ENCODE results near the gene PNMT. TPM values are rescaled to one million over a fixed set of nuclear protein-coding genes. Genes with fewer than 3 reads are reported as not detected.

PNMT gene
- polyA plus RNA-seq, 4 donors: 1.4 to 7.8 (median 4.9) TPM

DNA sequence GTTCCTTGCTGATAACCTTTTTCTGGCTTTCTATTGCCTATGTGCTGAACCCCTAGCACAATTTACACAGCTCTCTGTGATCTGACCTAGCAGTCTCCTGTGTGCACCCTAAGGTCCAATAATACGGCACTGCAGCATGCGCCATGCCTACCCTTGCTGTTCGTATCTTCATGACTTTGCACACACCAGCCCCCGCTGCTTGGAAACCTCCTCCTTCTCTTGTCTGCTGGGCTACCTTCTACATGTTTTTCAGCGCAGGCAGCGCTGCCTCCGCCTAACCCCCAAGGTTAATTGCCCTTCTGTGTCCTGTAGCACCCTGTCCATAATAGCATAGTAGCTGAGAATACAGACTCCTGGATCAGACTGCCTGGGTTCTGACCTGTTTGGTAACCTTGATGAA, 29.9 kb upstream of the PNMT start:
- peak overlapping the region in 1 of 3 donors; percentile 81 for H3K4me3 ChIP-seq (ENCODE audit: low read depth in 1 of 3, low read length in 3 of 3)
- H3K27me3 ChIP-seq (ENCODE audit: control insufficient read depth in 3 of 3, insufficient read depth in 3 of 3, low read length in 3 of 3): no peaks in the 10 kb centered on the region
- no peak for DNase-seq
- 87 to 91% (median 90%) methylated on average over 7 of the region's 7 CpGs for WGBS, 3 donors
- peaks cover 7 to 61% (median 14%) of the 10 kb centered on the region in 3 donors for H3K4me1 ChIP-seq (ENCODE audit: control insufficient read depth in 3 of 3, insufficient read depth in 2 of 3, low read depth in 1 of 3, low read length in 2 of 3)
- no peak for FAIRE-seq
- no peaks in the 10 kb centered on the region for H3K9me3 ChIP-seq (ENCODE audit: control insufficient read depth in 2 of 2, insufficient read depth in 1 of 2, low read depth in 1 of 2, low read length in 1 of 2)
- no peak overlapping the region for H3K27ac ChIP-seq (ENCODE audit: low read depth in 1 of 3, low read length in 2 of 3)
- peaks cover 0 to 56% (median 0%) of the 10 kb centered on the region in 3 donors for H3K36me3 ChIP-seq (ENCODE audit: control insufficient read depth in 3 of 3, insufficient read depth in 2 of 3, low read depth in 1 of 3, low read length in 3 of 3)

DNA sequence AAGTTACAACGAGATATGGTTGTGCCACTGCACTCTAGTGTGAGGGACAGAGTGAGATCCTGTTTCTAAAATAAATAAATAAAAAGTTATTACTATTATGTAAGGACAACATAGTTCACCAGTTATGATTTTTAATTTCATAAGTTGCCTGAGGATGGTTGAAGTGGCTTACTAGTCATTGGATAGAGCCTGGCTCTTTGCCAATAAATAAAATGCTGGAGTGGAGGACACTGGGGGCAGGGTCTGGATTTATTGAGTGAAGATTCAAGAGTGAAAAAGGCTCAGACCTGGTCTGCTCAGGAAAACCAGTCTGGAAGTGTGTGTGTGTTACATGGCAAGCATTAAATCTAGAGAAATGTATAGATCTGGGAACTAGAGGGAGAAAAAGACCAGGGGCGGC, 29.2 kb upstream of the PNMT start:
- Histone ChIP-seq H3K4me1 (ENCODE audit: control insufficient read depth in 3 of 3, insufficient read depth in 2 of 3, low read depth in 1 of 3, low read length in 2 of 3) (peaks cover 7 to 54% (median 14%) of the 10 kb centered on the region in 3 donors), H3K27me3 (ENCODE audit: control insufficient read depth in 3 of 3, insufficient read depth in 3 of 3, low read length in 3 of 3) (no peaks in the 10 kb centered on the region), H3K36me3 (ENCODE audit: control insufficient read depth in 3 of 3, insufficient read depth in 2 of 3, low read depth in 1 of 3, low read length in 3 of 3) (peaks cover 0 to 58% (median 0%) of the 10 kb centered on the region in 3 donors), H3K9me3 (ENCODE audit: control insufficient read depth in 2 of 2, insufficient read depth in 1 of 2, low read depth in 1 of 2, low read length in 1 of 2) (no peaks in the 10 kb centered on the region), H3K27ac (ENCODE audit: low read depth in 1 of 3, low read length in 2 of 3) (no peak overlapping the region), H3K4me3 (ENCODE audit: low read depth in 1 of 3, low read length in 3 of 3) (no peak overlapping the region)
- DNase-seq (no peak), FAIRE-seq (no peak)
- 73 to 78% (median 75%) methylated on average over 2 of the region's 2 CpGs for WGBS, 3 donors

GRCh38 chr17:39639566-39640458, 28.4 kb upstream of the PNMT start:
- H3K27ac ChIP-seq (ENCODE audit: low read depth in 1 of 3, low read length in 2 of 3): no peak overlapping the region
- FAIRE-seq (no peak), DNase-seq (no peak)
- no peaks in the 10 kb centered on the region for H3K27me3 ChIP-seq (ENCODE audit: control insufficient read depth in 3 of 3, insufficient read depth in 3 of 3, low read length in 3 of 3)
- no peaks in the 10 kb centered on the region for H3K9me3 ChIP-seq (ENCODE audit: control insufficient read depth in 2 of 2, insufficient read depth in 1 of 2, low read depth in 1 of 2, low read length in 1 of 2)
- H3K36me3 ChIP-seq (ENCODE audit: control insufficient read depth in 3 of 3, insufficient read depth in 2 of 3, low read depth in 1 of 3, low read length in 3 of 3): peaks cover 0 to 58% (median 0%) of the 10 kb centered on the region in 3 donors
- H3K4me3 ChIP-seq (ENCODE audit: low read depth in 1 of 3, low read length in 3 of 3): no peak overlapping the region
- peaks cover 7 to 50% (median 14%) of the 10 kb centered on the region in 3 donors for H3K4me1 ChIP-seq (ENCODE audit: control insufficient read depth in 3 of 3, insufficient read depth in 2 of 3, low read depth in 1 of 3, low read length in 2 of 3)
- WGBS, 3 donors: 87 to 91% (median 90%) methylated on average over 11 of the region's 11 CpGs

DNA sequence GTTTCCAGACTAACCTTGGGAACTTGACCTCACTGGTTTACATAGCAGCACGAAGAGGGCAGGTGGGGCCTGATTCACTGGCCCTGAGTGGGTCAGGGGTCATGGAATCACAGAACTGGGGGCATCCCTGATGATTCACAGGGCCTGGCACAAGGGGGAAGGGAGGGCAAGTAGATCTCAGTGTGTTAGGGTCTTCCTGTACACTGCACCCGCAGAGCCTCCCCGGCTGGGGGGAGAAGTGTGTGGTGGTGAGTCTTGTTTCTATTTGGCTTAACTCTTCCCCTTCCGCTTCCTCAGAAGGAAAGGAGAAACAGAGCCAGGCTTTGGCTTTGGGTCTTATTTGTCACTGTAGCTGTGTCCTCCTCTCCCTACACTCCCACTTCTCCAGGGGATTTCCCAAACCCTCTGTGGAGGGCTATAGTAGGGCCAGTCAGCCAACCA, 27.6 kb upstream of the PNMT start:
- Histone ChIP-seq H3K27ac (ENCODE audit: low read depth in 1 of 3, low read length in 2 of 3) (no peak overlapping the region), H3K27me3 (ENCODE audit: control insufficient read depth in 3 of 3, insufficient read depth in 3 of 3, low read length in 3 of 3) (no peaks in the 10 kb centered on the region), H3K4me3 (ENCODE audit: low read depth in 1 of 3, low read length in 3 of 3) (no peak overlapping the region), H3K9me3 (ENCODE audit: control insufficient read depth in 2 of 2, insufficient read depth in 1 of 2, low read depth in 1 of 2, low read length in 1 of 2) (no peaks in the 10 kb centered on the region), H3K4me1 (ENCODE audit: control insufficient read depth in 3 of 3, insufficient read depth in 2 of 3, low read depth in 1 of 3, low read length in 2 of 3) (peaks cover 7 to 51% (median 14%) of the 10 kb centered on the region in 3 donors), H3K36me3 (ENCODE audit: control insufficient read depth in 3 of 3, insufficient read depth in 2 of 3, low read depth in 1 of 3, low read length in 3 of 3) (peaks cover 0 to 60% (median 0%) of the 10 kb centered on the region in 3 donors)
- 40 to 76% (median 54%) methylated on average over 4 of the region's 4 CpGs for WGBS, 3 donors
- FAIRE-seq: no peak
- no peak for DNase-seq

DNA sequence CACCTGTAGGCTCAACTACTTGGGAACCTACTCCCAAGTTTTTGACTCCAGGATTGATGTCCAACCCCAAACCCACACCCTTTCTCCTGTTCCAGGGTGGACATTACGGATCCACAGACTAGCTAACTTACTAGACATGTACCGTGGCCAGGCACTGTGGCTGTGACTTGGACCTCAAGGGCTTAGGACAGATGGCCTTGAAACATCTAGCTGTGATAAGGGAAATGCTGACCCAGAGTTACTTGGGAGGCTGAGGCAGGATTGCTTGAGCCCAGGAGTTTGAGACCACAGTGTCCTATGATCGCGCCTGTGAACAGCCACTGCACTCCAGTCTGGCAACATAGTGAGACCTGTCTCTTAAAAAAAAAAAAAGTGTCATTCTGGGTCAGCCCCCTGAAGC, 27.2 kb upstream of the PNMT start:
- Histone ChIP-seq H3K4me3 (ENCODE audit: low read depth in 1 of 3, low read length in 3 of 3) (no peak overlapping the region), H3K36me3 (ENCODE audit: control insufficient read depth in 3 of 3, insufficient read depth in 2 of 3, low read depth in 1 of 3, low read length in 3 of 3) (peaks cover 0 to 58% (median 0%) of the 10 kb centered on the region in 3 donors), H3K27ac (ENCODE audit: low read depth in 1 of 3, low read length in 2 of 3) (no peak overlapping the region), H3K4me1 (ENCODE audit: control insufficient read depth in 3 of 3, insufficient read depth in 2 of 3, low read depth in 1 of 3, low read length in 2 of 3) (peaks cover 7 to 50% (median 14%) of the 10 kb centered on the region in 3 donors), H3K27me3 (ENCODE audit: control insufficient read depth in 3 of 3, insufficient read depth in 3 of 3, low read length in 3 of 3) (no peaks in the 10 kb centered on the region), H3K9me3 (ENCODE audit: control insufficient read depth in 2 of 2, insufficient read depth in 1 of 2, low read depth in 1 of 2, low read length in 1 of 2) (no peaks in the 10 kb centered on the region)
- DNase-seq (no peak), FAIRE-seq (no peak)
- 89 to 96% (median 93%) methylated on average over 4 of the region's 4 CpGs for WGBS, 3 donors

DNA sequence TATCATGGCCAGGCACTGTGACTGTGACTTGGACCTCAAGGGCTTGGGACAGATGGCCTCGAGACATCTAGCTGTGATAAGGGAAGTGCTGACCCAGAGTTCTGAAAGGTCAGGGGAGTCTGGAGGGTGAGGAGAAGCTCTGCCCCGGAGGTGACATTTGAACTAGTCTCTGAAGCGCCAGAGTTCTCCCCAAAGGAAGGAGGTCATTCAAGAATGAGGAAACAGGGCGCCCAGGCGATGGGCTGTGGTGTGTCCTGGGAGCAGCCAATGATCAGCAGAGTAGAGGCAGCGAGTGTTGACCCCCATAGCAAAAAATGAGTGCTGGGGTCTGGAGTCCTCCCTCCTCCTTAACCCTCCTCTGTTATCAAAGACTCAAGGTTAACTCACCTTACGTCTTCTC, 26.4 kb upstream of the PNMT start:
- Histone ChIP-seq H3K36me3 (ENCODE audit: control insufficient read depth in 3 of 3, insufficient read depth in 2 of 3, low read depth in 1 of 3, low read length in 3 of 3) (peaks cover 0 to 59% (median 0%) of the 10 kb centered on the region in 3 donors), H3K27me3 (ENCODE audit: control insufficient read depth in 3 of 3, insufficient read depth in 3 of 3, low read length in 3 of 3) (no peaks in the 10 kb centered on the region), H3K4me3 (ENCODE audit: low read depth in 1 of 3, low read length in 3 of 3) (no peak overlapping the region), H3K4me1 (ENCODE audit: control insufficient read depth in 3 of 3, insufficient read depth in 2 of 3, low read depth in 1 of 3, low read length in 2 of 3) (peaks cover 7 to 48% (median 14%) of the 10 kb centered on the region in 3 donors), H3K27ac (ENCODE audit: low read depth in 1 of 3, low read length in 2 of 3) (no peak overlapping the region), H3K9me3 (ENCODE audit: control insufficient read depth in 2 of 2, insufficient read depth in 1 of 2, low read depth in 1 of 2, low read length in 1 of 2) (no peaks in the 10 kb centered on the region)
- no peak for FAIRE-seq
- WGBS, 3 donors: 75 to 87% (median 79%) methylated on average over 7 of the region's 7 CpGs
- no peak for DNase-seq

- H3K4me3 ChIP-seq (ENCODE audit: low read depth in 1 of 3, low read length in 3 of 3): no peak overlapping the region
- FAIRE-seq (no peak), DNase-seq (no peak)
- H3K27me3 ChIP-seq (ENCODE audit: control insufficient read depth in 3 of 3, insufficient read depth in 3 of 3, low read length in 3 of 3): no peaks in the 10 kb centered on the region
- H3K4me1 ChIP-seq (ENCODE audit: control insufficient read depth in 3 of 3, insufficient read depth in 2 of 3, low read depth in 1 of 3, low read length in 2 of 3): peaks cover 7 to 48% (median 14%) of the 10 kb centered on the region in 3 donors
- WGBS, 3 donors: 81 to 90% (median 87%) methylated on average over 9 of the region's 9 CpGs
- H3K36me3 ChIP-seq (ENCODE audit: control insufficient read depth in 3 of 3, insufficient read depth in 2 of 3, low read depth in 1 of 3, low read length in 3 of 3): peaks cover 0 to 64% (median 0%) of the 10 kb centered on the region in 3 donors
- H3K27ac ChIP-seq (ENCODE audit: low read depth in 1 of 3, low read length in 2 of 3): no peak overlapping the region
- no peaks in the 10 kb centered on the region for H3K9me3 ChIP-seq (ENCODE audit: control insufficient read depth in 2 of 2, insufficient read depth in 1 of 2, low read depth in 1 of 2, low read length in 1 of 2)
Measured at GRCh38 chr17:39642291-39643074, 25.8 kb upstream of the PNMT start.

DNA sequence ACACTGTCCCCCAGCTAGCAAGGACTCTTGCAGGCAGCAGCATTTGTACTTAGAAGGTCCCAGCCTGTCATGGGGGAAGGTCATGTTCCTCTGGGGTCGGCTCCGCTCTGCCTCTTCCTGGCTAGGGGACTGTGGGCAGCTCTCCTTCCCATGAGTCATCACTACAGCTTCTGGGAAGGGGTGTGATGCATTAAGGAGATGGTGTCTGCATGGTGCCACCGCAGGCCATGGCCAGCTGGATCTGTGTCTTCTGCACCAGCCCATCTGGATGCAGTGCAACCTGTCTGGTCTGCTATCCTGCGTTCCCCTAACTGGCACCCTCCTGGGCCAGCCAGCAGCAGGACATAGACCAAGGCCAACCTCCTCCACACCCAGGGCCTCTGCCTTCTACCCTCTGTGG, 25.0 kb upstream of the PNMT start:
- Histone ChIP-seq H3K9me3 (ENCODE audit: control insufficient read depth in 2 of 2, insufficient read depth in 1 of 2, low read depth in 1 of 2, low read length in 1 of 2) (no peaks in the 10 kb centered on the region), H3K4me3 (ENCODE audit: low read depth in 1 of 3, low read length in 3 of 3) (no peak overlapping the region), H3K36me3 (ENCODE audit: control insufficient read depth in 3 of 3, insufficient read depth in 2 of 3, low read depth in 1 of 3, low read length in 3 of 3) (peaks cover 0 to 64% (median 0%) of the 10 kb centered on the region in 3 donors), H3K27ac (ENCODE audit: low read depth in 1 of 3, low read length in 2 of 3) (no peak overlapping the region), H3K27me3 (ENCODE audit: control insufficient read depth in 3 of 3, insufficient read depth in 3 of 3, low read length in 3 of 3) (no peaks in the 10 kb centered on the region), H3K4me1 (ENCODE audit: control insufficient read depth in 3 of 3, insufficient read depth in 2 of 3, low read depth in 1 of 3, low read length in 2 of 3) (peaks cover 5 to 44% (median 10%) of the 10 kb centered on the region in 3 donors)
- DNase-seq (no peak), FAIRE-seq (no peak)
- WGBS, 3 donors: 81 to 91% (median 86%) methylated on average over 3 to 4 of the region's 4 CpGs

Measured in small intestine (tissue), 7 donors.